HepG2 (cell line): ENCODE measurements around the gene PPME1. TPM values are rescaled to one million over a fixed set of nuclear protein-coding genes. Genes with fewer than 3 reads are reported as not detected.

Experiments
- ARNT ChIP-seq: fragments of 450-650 bp; IDR thresholded peaks from 2 replicates; pipeline ENCODE4 v1.6.1; 2017
- BORCS8-MEF2B ChIP-seq: sonication (generic); formaldehyde crosslinking; IDR thresholded peaks from 2 replicates; pipeline ENCODE4 v1.8.0; 2022; ENCODE audit warnings: mild to moderate bottlenecking, missing genetic modification reagents
- JUND ChIP-seq: sonication (generic); formaldehyde crosslinking; IDR thresholded peaks from 2 replicates; pipeline ENCODE4 v1.8.0; 2022; ENCODE audit warnings: mild to moderate bottlenecking, missing genetic modification reagents
- MXD4 ChIP-seq: IDR thresholded peaks from 2 replicates; pipeline ENCODE4 v1.6.1; 2016; ENCODE audit warnings: mild to moderate bottlenecking, missing biosample characterization, missing genetic modification reagents
- PHB2 ChIP-seq: fragments of 450-650 bp; IDR thresholded peaks from 2 replicates; pipeline ENCODE4 v1.6.1; 2018; ENCODE audit not compliant: partially characterized antibody
- SUZ12 ChIP-seq: fragments of 150-350 bp; IDR thresholded peaks from 2 replicates; pipeline ENCODE4 v1.6.1; 2014; ENCODE audit warnings: low read depth, low read length
- TAF1 ChIP-seq: sonication (generic); formaldehyde crosslinking; IDR thresholded peaks from 2 replicates; pipeline ENCODE4 v1.4.0; 2020; ENCODE audit warnings: missing genetic modification reagents
- ZC3H13 ChIP-seq: sonication (generic); formaldehyde crosslinking; IDR thresholded peaks from 2 replicates; pipeline ENCODE4 v1.8.1; 2023; ENCODE audit warnings: mild to moderate bottlenecking, missing genetic modification reagents, moderate library complexity
- ZNF17 ChIP-seq: sonication (generic); formaldehyde crosslinking; IDR thresholded peaks from 2 replicates; pipeline ENCODE4 v1.5.0; 2020; ENCODE audit warnings: mild to moderate bottlenecking, missing genetic modification reagents
- ZNF251 ChIP-seq: sonication (generic); formaldehyde crosslinking; IDR thresholded peaks from 2 replicates; pipeline ENCODE4 v1.9.0; 2021; ENCODE audit warnings: mild to moderate bottlenecking, missing genetic modification reagents
- ZNF260 ChIP-seq: sonication (generic); formaldehyde crosslinking; IDR thresholded peaks from 2 replicates; pipeline ENCODE4 v1.4.0; 2020; ENCODE audit warnings: missing genetic modification reagents, low read depth, mild to moderate bottlenecking, borderline replicate concordance
- ZNF34 ChIP-seq: sonication (generic); formaldehyde crosslinking; IDR thresholded peaks from 2 replicates; pipeline ENCODE4 v1.4.0; 2020; ENCODE audit warnings: mild to moderate bottlenecking, missing genetic modification reagents, borderline replicate concordance
- ZNF569 ChIP-seq: sonication (generic); formaldehyde crosslinking; IDR thresholded peaks from 2 replicates; pipeline ENCODE4 v1.5.0; 2020; ENCODE audit warnings: mild to moderate bottlenecking, missing genetic modification reagents, moderate library complexity, borderline replicate concordance
- polyA plus RNA-seq, 8 experiments: library from polyadenylated mRNA; depleted of rRNA in 3 of 8; stranded (reverse) in 7 of 8; unstranded in 1 of 8; fragments of >200 nt; fragmentation: Illumina TruSeq in 4 of 8; extraction: Trizol in 4 of 8; gene quantifications; 2 replicates each; pipeline versions ENCODE4 v1.2.1 to v1.2.3, GENCODE V29; 2011 to 2016; ENCODE audit warnings: low read depth in 4 of 8, missing spikeins in 1 of 8, mixed read lengths in 1 of 8; ENCODE audit not compliant: insufficient read depth in 1 of 8
- total RNA-seq, 5 experiments: library from RNA; depleted of rRNA; stranded (reverse); fragments of >200 nt; fragmentation: Illumina TruSeq; extraction: Trizol; gene quantifications; 2 replicates each; pipeline ENCODE4 v1.2.3, GENCODE V29; 2016; ENCODE audit warnings: low read depth in 1 of 5
- TF ChIP-seq, protein P1 (sequence below), 2 experiments: sonication (generic) in 1 of 2; formaldehyde crosslinking in 1 of 2; IDR thresholded peaks; 2 replicates each; pipeline versions ENCODE4 v1.6.1 to v1.9.0; 2014 to 2022; ENCODE audit warnings: antibody characterized with exemption in 1 of 2, borderline replicate concordance in 1 of 2, inconsistent platforms in 1 of 2, low read depth in 1 of 2, missing genetic modification reagents in 1 of 2
- TF ChIP-seq, protein P2 (sequence below): sonication (generic); formaldehyde crosslinking; IDR thresholded peaks from 2 replicates; pipeline ENCODE4 v1.5.1; 2020; ENCODE audit warnings: mild to moderate bottlenecking, missing genetic modification reagents
- TF ChIP-seq, protein P3 (sequence below): fragments of 450-650 bp; IDR thresholded peaks from 2 replicates; pipeline ENCODE4 v1.6.1; 2016

PPME1 gene
- total and polyA plus RNA-seq, 2 of the 13 experiments (the other 11 are each of a cell fraction or from before 2014, with no cell fraction given), result 31.3 to 56.0 TPM

DNA sequence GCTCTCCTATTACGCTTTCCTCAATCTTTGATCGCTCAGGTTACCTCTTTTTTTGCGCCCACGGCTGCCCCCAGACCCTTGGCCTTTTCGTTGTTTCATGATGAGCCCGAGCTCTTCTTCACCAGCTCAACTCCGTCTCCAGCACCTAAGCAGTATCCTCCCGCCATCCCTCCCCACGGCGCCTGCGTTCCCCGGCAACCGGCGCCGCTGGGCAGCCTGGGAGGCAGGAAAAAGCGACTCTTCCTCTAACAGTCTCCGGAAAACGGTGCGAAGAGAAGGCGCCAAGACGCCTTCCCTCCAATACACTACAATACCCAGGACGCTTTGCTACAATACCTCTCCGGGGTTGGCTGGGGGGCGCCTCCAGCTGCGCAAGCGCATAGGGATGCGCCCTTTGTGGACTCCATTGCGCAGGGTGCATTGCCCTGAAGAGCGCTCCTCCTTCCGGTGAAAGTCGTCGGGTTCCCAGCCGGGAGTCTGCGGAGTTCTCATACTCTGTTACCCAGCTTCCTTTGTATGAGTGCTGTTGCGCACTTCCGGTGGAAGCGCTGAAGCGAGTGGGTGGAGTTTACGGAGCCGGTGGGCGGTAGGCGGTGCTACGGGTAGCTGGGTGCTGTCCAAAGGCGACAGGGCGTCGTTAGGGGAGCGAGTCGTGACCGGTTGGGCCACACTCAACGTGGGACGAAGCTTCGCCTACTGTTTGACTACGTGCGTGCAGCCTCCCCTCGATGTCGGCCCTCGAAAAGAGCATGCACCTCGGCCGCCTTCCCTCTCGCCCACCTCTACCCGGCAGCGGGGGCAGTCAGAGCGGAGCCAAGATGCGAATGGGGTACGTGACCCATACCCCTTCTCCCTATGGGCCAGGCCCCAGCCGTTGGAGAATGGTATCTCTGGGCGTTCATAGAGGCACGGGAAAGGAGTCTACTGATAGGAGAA is at the start of gene PPME1, which contains the start of gene C2CD3 (continued):
- TF ChIP-seq, protein P1, sequence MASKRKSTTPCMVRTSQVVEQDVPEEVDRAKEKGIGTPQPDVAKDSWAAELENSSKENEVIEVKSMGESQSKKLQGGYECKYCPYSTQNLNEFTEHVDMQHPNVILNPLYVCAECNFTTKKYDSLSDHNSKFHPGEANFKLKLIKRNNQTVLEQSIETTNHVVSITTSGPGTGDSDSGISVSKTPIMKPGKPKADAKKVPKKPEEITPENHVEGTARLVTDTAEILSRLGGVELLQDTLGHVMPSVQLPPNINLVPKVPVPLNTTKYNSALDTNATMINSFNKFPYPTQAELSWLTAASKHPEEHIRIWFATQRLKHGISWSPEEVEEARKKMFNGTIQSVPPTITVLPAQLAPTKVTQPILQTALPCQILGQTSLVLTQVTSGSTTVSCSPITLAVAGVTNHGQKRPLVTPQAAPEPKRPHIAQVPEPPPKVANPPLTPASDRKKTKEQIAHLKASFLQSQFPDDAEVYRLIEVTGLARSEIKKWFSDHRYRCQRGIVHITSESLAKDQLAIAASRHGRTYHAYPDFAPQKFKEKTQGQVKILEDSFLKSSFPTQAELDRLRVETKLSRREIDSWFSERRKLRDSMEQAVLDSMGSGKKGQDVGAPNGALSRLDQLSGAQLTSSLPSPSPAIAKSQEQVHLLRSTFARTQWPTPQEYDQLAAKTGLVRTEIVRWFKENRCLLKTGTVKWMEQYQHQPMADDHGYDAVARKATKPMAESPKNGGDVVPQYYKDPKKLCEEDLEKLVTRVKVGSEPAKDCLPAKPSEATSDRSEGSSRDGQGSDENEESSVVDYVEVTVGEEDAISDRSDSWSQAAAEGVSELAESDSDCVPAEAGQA (IDR thresholded peaks at IDR 0.05; ENCODE audit: low read depth), result no peak; the same call in 1 of the 2 replicates
- TF ChIP-seq, protein P1 (CRISPR knock-in tag; IDR thresholded peaks at IDR 0.05; ENCODE audit: borderline replicate concordance), result no peak; the same call in 1 of the 2 replicates
- TF ChIP-seq, protein P2, sequence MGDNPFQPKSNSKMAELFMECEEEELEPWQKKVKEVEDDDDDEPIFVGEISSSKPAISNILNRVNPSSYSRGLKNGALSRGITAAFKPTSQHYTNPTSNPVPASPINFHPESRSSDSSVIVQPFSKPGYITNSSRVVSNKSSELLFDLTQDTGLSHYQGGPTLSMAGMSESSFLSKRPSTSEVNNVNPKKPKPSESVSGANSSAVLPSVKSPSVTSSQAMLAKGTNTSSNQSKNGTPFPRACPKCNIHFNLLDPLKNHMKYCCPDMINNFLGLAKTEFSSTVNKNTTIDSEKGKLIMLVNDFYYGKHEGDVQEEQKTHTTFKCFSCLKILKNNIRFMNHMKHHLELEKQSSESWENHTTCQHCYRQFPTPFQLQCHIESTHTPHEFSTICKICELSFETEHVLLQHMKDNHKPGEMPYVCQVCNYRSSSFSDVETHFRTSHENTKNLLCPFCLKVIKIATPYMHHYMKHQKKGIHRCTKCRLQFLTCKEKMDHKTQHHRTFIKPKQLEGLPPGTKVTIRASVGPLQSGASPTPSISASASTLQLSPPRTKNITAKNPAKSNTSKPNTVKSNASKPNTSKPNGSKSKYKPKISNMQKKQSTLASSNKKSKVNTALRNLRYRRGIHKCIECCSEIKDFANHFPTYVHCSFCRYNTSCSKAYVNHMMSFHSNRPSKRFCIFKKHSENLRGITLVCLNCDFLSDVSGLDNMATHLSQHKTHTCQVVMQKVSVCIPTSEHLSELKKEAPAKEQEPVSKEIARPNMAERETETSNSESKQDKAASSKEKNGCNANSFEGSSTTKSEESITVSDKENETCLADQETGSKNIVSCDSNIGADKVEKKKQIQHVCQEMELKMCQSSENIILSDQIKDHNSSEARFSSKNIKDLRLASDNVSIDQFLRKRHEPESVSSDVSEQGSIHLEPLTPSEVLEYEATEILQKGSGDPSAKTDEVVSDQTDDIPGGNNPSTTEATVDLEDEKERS (CRISPR knock-in tag), result no peak
- TF ChIP-seq JUND, result no peak
- no peak for TF ChIP-seq PHB2
- TF ChIP-seq, protein P3, sequence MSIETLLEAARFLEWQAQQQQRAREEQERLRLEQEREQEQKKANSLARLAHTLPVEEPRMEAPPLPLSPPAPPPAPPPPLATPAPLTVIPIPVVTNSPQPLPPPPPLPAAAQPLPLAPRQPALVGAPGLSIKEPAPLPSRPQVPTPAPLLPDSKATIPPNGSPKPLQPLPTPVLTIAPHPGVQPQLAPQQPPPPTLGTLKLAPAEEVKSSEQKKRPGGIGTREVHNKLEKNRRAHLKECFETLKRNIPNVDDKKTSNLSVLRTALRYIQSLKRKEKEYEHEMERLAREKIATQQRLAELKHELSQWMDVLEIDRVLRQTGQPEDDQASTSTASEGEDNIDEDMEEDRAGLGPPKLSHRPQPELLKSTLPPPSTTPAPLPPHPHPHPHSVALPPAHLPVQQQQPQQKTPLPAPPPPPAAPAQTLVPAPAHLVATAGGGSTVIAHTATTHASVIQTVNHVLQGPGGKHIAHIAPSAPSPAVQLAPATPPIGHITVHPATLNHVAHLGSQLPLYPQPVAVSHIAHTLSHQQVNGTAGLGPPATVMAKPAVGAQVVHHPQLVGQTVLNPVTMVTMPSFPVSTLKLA, result peak; percentile 53; the same call in 1 of the 2 replicates
- TF ChIP-seq MXD4 (CRISPR knock-in tag), result peak; percentile 84; the same call in 1 of the 2 replicates
- TF ChIP-seq ZC3H13 (CRISPR knock-in tag), result no peak
- no peak for TF ChIP-seq ZNF17
- TF ChIP-seq ARNT, result no peak
- no peak for TF ChIP-seq ZNF251
- TF ChIP-seq BORCS8-MEF2B, result no peak; the same call in none of the 2 replicates
- TF ChIP-seq SUZ12, result peak; percentile 56; the same call in 1 of the 2 replicates
- TF ChIP-seq ZNF34 (CRISPR knock-in tag), result peak; percentile 83; the same call in 1 of the 2 replicates
- no peak for TF ChIP-seq ZNF569 (CRISPR knock-in tag)
- TF ChIP-seq TAF1, result peak; percentile 84
- TF ChIP-seq ZNF260, result no peak
